Lung (tissue), 12 donors: ENCODE data around the gene HLF. TPM values are rescaled to one million over a fixed set of nuclear protein-coding genes. Genes with fewer than 3 reads are reported as not detected.

ENCODE experiments used
- ATAC-seq: fragments of 200-7000 bp; cut with Tn5 transposase; one replicate; pipeline ENCODE4 v1.9.1; 2020; ENCODE audit warnings: moderate number of reproducible peaks; ENCODE audit not compliant: insufficient read depth, low FRiP score
- DNase-seq, 3 donors: peaks; one replicate each; pipeline ENCODE4 v3.0.0-alpha.2; 2013 to 2017
- H3K27ac ChIP-seq, 2 donors: one replicate each; pipeline ENCODE4 v1.5.1; 2013; ENCODE audit warnings: mild to moderate bottlenecking in 2 of 2, moderate library complexity in 2 of 2, control low read depth in 1 of 2, inconsistent platforms in 1 of 2, low read depth in 1 of 2, low read length in 1 of 2
- H3K27me3 ChIP-seq, 3 donors: one replicate each; pipeline ENCODE4 v1.5.1; 2013; ENCODE audit warnings: low read length in 2 of 3; ENCODE audit not compliant: control insufficient read depth in 3 of 3, insufficient read depth in 3 of 3
- H3K36me3 ChIP-seq, 4 donors: one replicate each; pipeline ENCODE4 v1.5.1; 2013; ENCODE audit warnings: low read length in 4 of 4, mild to moderate bottlenecking in 1 of 4, moderate library complexity in 1 of 4; ENCODE audit not compliant: control insufficient read depth in 4 of 4, insufficient read depth in 4 of 4
- H3K4me1 ChIP-seq, 5 donors: one replicate each; pipeline ENCODE4 v1.5.1; 2013; ENCODE audit warnings: low read length in 5 of 5, mild to moderate bottlenecking in 2 of 5, moderate library complexity in 1 of 5; ENCODE audit not compliant: control insufficient read depth in 5 of 5, insufficient read depth in 5 of 5
- H3K4me3 ChIP-seq: one replicate; pipeline ENCODE4 v1.5.1; 2013; ENCODE audit warnings: mild to moderate bottlenecking, control low read depth, moderate library complexity
- H3K9ac ChIP-seq, 2 donors: one replicate each; pipeline ENCODE4 v1.5.1; 2013; ENCODE audit warnings: low read length in 2 of 2, control low read depth in 1 of 2; ENCODE audit not compliant: insufficient read depth in 1 of 2
- H3K9me3 ChIP-seq, 4 donors: one replicate each; pipeline ENCODE4 v1.5.1; 2013; ENCODE audit warnings: low read length in 3 of 4, mild to moderate bottlenecking in 1 of 4, moderate library complexity in 1 of 4; ENCODE audit not compliant: control insufficient read depth in 4 of 4, insufficient read depth in 3 of 4
- CTCF ChIP-seq: IDR thresholded peaks from 2 replicates; pipeline ENCODE4 v1.5.1; 2012; ENCODE audit warnings: mild to moderate bottlenecking; ENCODE audit errors: control extremely low read depth, extremely low read depth
- WGBS, 2 donors: extraction: QIAGEN DNeasy Blood & Tissue Kit; methylation state at CpG; one replicate each; pipeline ENCODE4 v1.1.7; 2013; 5-methylcytosine and 5-hydroxymethylcytosine counted together
- polyA plus RNA-seq, 2 donors: library from polyadenylated mRNA; stranded (reverse); fragments of 200-250 nt; gene quantifications; one replicate each; pipeline ENCODE4 v1.2.1, GENCODE V29; 2013
- total RNA-seq, 2 donors: library from RNA; depleted of rRNA in 1 of 2; stranded (reverse); fragments of >200 nt in 1 of 2; gene quantifications; one replicate each; pipeline ENCODE4 v1.2.1, GENCODE V29; 2014 to 2021
- donor health status: control.
- donor health status: control.
- donor health status: Bipolar disorder and iron deficiency.
- donor health status: healthy.
- donor health status: DM: yes; HTN: yes; CAD: no.

The HLF gene
- total and polyA plus RNA-seq, 4 donors: 3.2 to 21.3 (median 7.9) TPM

GRCh38 chr17:55318715-55319487, 54.1 kb downstream of the HLF start:
- H3K27me3 ChIP-seq: no peaks in the 10 kb centered on the region
- no peak overlapping the region for H3K9ac ChIP-seq
- no peak overlapping the region for H3K27ac ChIP-seq
- H3K4me3 ChIP-seq: no peak overlapping the region
- peaks cover 0 to 5% (median 1%) of the 10 kb centered on the region in 4 donors for H3K36me3 ChIP-seq
- no peaks in the 10 kb centered on the region for H3K9me3 ChIP-seq
- ATAC-seq (no peak), DNase-seq (no peak)
- TF ChIP-seq CTCF: no peak
- H3K4me1 ChIP-seq: peaks cover 0 to 42% (median 0%) of the 10 kb centered on the region in 5 donors
- WGBS, 2 donors: 90 to 92% methylated on average over 7 of the region's 7 CpGs

GRCh38 chr17:55319933-55320593, 55.3 kb downstream of the HLF start:
- Histone ChIP-seq H3K4me1 (peaks cover 0 to 46% (median 0%) of the 10 kb centered on the region in 5 donors), H3K4me3 (no peak overlapping the region), H3K36me3 (peaks cover 0 to 5% (median 1%) of the 10 kb centered on the region in 4 donors), H3K27me3 (no peaks in the 10 kb centered on the region), H3K9me3 (no peaks in the 10 kb centered on the region), H3K27ac (no peak overlapping the region), H3K9ac (no peak overlapping the region)
- ATAC-seq: no peak
- 80 to 88% methylated on average over 5 of the region's 5 CpGs for WGBS, 2 donors
- no peak for DNase-seq
- no peak for TF ChIP-seq CTCF

- ATAC-seq (no peak), DNase-seq (no peak)
- Histone ChIP-seq H3K4me3 (no peak overlapping the region), H3K4me1 (peaks cover 0 to 53% (median 0%) of the 10 kb centered on the region in 5 donors), H3K9me3 (no peaks in the 10 kb centered on the region), H3K27ac (no peak overlapping the region), H3K9ac (peak overlapping the region in 1 of 2 donors; percentile 81), H3K36me3 (peaks cover 0 to 5% (median 0%) of the 10 kb centered on the region in 4 donors), H3K27me3 (no peaks in the 10 kb centered on the region)
- TF ChIP-seq CTCF: no peak
- 91 to 92% methylated on average over 23 of the region's 23 CpGs for WGBS, 2 donors
Observed at GRCh38 chr17:55320594-55321426, 56.0 kb downstream of the HLF start.
